Liver (tissue), 9 donors: ENCODE data around the gene EPHB2. TPM values are rescaled to one million over a fixed set of nuclear protein-coding genes. Genes with fewer than 3 reads are reported as not detected.

Experiments used
- DNase-seq: peaks from one replicate; pipeline ENCODE4 v3.0.0-alpha.2; 2017; ENCODE audit warnings: low spot score
- H3K27ac ChIP-seq, 2 donors: one replicate each; pipeline ENCODE4 v1.7.0; 2013; ENCODE audit warnings: inconsistent platforms in 2 of 2, low read length in 2 of 2, control low read depth in 1 of 2, low read depth in 1 of 2, mild to moderate bottlenecking in 1 of 2
- H3K27me3 ChIP-seq, 4 donors: one replicate each; pipeline versions ENCODE4 v1.6.1 to v1.7.0; 2013; ENCODE audit warnings: low read length in 3 of 4, inconsistent platforms in 1 of 4, mild to moderate bottlenecking in 1 of 4, moderate library complexity in 1 of 4; ENCODE audit not compliant: control insufficient read depth in 4 of 4, insufficient read depth in 4 of 4
- H3K36me3 ChIP-seq, 4 donors: one replicate each; pipeline versions ENCODE4 v1.6.1 to v1.7.0; 2013; ENCODE audit warnings: low read length in 3 of 4, mild to moderate bottlenecking in 3 of 4, low read depth in 1 of 4, moderate library complexity in 1 of 4; ENCODE audit not compliant: control insufficient read depth in 4 of 4, insufficient read depth in 3 of 4
- H3K4me1 ChIP-seq, 4 donors: one replicate each; pipeline versions ENCODE4 v1.6.1 to v1.7.0; 2013; ENCODE audit warnings: low read length in 3 of 4, mild to moderate bottlenecking in 3 of 4, moderate library complexity in 1 of 4; ENCODE audit not compliant: control insufficient read depth in 4 of 4, insufficient read depth in 4 of 4
- H3K4me3 ChIP-seq, 3 donors: one replicate each; pipeline versions ENCODE4 v1.6.1 to v1.7.0; 2013; ENCODE audit warnings: low read length in 3 of 3, control low read depth in 1 of 3, low read depth in 1 of 3, mild to moderate bottlenecking in 1 of 3
- H3K9ac ChIP-seq, 2 donors: one replicate each; pipeline ENCODE4 v1.7.0; 2013; ENCODE audit warnings: low read length in 2 of 2, mild to moderate bottlenecking in 2 of 2, moderate library complexity in 2 of 2, control low read depth in 1 of 2, low read depth in 1 of 2
- H3K9me3 ChIP-seq, 4 donors: one replicate each; pipeline versions ENCODE4 v1.6.1 to v1.7.0; 2013; ENCODE audit warnings: low read length in 3 of 4; ENCODE audit not compliant: control insufficient read depth in 4 of 4
- EGR1 ChIP-seq, 2 donors: IDR thresholded peaks; 2 replicates each; pipeline ENCODE4 v1.6.1; 2016 to 2018; ENCODE audit warnings: antibody characterized with exemption in 2 of 2, low read depth in 2 of 2
- FOXA1 ChIP-seq: IDR thresholded peaks from 2 replicates; pipeline ENCODE4 v1.6.1; 2016; ENCODE audit warnings: antibody characterized with exemption
- FOXA2 ChIP-seq: IDR thresholded peaks from 2 replicates; pipeline ENCODE4 v1.6.1; 2016; ENCODE audit warnings: antibody characterized with exemption
- GABPA ChIP-seq, 2 donors: IDR thresholded peaks in 1 of 2; conservative IDR thresholded peaks in 1 of 2; 2 replicates each; pipeline ENCODE4 v1.6.1; 2016; ENCODE audit warnings: antibody characterized with exemption in 2 of 2, mild to moderate bottlenecking in 1 of 2, moderate library complexity in 1 of 2
- HNF4A ChIP-seq, 2 donors: conservative IDR thresholded peaks; 2 replicates each; pipeline ENCODE4 v1.6.1; 2016; ENCODE audit warnings: antibody characterized with exemption in 2 of 2, mild to moderate bottlenecking in 2 of 2
- HNF4G ChIP-seq: IDR thresholded peaks from 2 replicates; pipeline ENCODE4 v1.6.1; 2016; ENCODE audit warnings: antibody characterized with exemption
- JUND ChIP-seq, 2 donors: IDR thresholded peaks; 2 replicates each; pipeline ENCODE4 v1.6.1; 2016; ENCODE audit warnings: antibody characterized with exemption in 2 of 2
- NR2F2 ChIP-seq: IDR thresholded peaks from 2 replicates; pipeline ENCODE4 v1.6.1; 2016; ENCODE audit warnings: antibody characterized with exemption
- RAD21 ChIP-seq, 2 donors: IDR thresholded peaks; 2 replicates each; pipeline ENCODE4 v1.6.1; 2016; ENCODE audit warnings: antibody characterized with exemption in 2 of 2, mild to moderate bottlenecking in 2 of 2
- RXRA ChIP-seq, 2 donors: IDR thresholded peaks; 2 replicates each; pipeline ENCODE4 v1.6.1; 2017 to 2018; ENCODE audit warnings: antibody characterized with exemption in 2 of 2, mild to moderate bottlenecking in 1 of 2
- SP1 ChIP-seq: IDR thresholded peaks from 2 replicates; pipeline ENCODE4 v1.6.1; 2018; ENCODE audit warnings: antibody characterized with exemption, mild to moderate bottlenecking
- TAF1 ChIP-seq: conservative IDR thresholded peaks from 2 replicates; pipeline ENCODE4 v1.6.1; 2016; ENCODE audit warnings: antibody characterized with exemption, mild to moderate bottlenecking
- YY1 ChIP-seq: IDR thresholded peaks from 2 replicates; pipeline ENCODE4 v1.6.1; 2016; ENCODE audit warnings: antibody characterized with exemption, mild to moderate bottlenecking
- WGBS: extraction: QIAGEN DNeasy Blood & Tissue Kit; methylation state at CpG from one replicate; pipeline ENCODE4 v1.1.7; 2013; 5-methylcytosine and 5-hydroxymethylcytosine counted together
- polyA plus RNA-seq, 2 donors: library from polyadenylated mRNA; stranded (reverse) in 1 of 2; unstranded in 1 of 2; fragments of 200-250 nt in 1 of 2; fragments of >200 nt in 1 of 2; fragmentation: Nextera tagmentation in 1 of 2; extraction: Ambion mirVana in 1 of 2; gene quantifications; one replicate each; pipeline versions ENCODE4 v1.2.1 to v1.2.3, GENCODE V29; 2013 to 2015
- total RNA-seq, 2 donors: library from RNA; depleted of rRNA; stranded (reverse); fragments of >200 nt; gene quantifications; one replicate each; pipeline ENCODE4 v1.2.3, GENCODE V29; 2014
- TF ChIP-seq, protein P1 (sequence below): IDR thresholded peaks from 2 replicates; pipeline ENCODE4 v1.6.1; 2016; ENCODE audit warnings: antibody characterized with exemption
- TF ChIP-seq, protein P2 (sequence below): IDR thresholded peaks from 2 replicates; pipeline ENCODE4 v1.6.1; 2016; ENCODE audit warnings: antibody characterized with exemption
- TF ChIP-seq, protein P3 (sequence below): IDR thresholded peaks from 2 replicates; pipeline ENCODE4 v1.6.1; 2016; ENCODE audit warnings: antibody characterized with exemption, mild to moderate bottlenecking
- TF ChIP-seq, protein P4 (sequence below): fragments of 150-350 bp; IDR thresholded peaks from 2 replicates; pipeline ENCODE4 v1.5.1; 2017; ENCODE audit warnings: improper control_type of control experiment, low read depth, low read length; ENCODE audit not compliant: missing input control
- TF ChIP-seq, protein P5 (sequence below): IDR thresholded peaks from 2 replicates; pipeline ENCODE4 v1.6.1; 2016; ENCODE audit warnings: antibody characterized with exemption
- donor health status: healthy.
- donor health status: healthy.
- donor health status: healthy.
- donor health status: healthy.
- donor health status: healthy.

EPHB2 gene
- total and polyA plus RNA-seq, 4 donors: 0.07 to 1.0 (median 0.38) TPM

DNA sequence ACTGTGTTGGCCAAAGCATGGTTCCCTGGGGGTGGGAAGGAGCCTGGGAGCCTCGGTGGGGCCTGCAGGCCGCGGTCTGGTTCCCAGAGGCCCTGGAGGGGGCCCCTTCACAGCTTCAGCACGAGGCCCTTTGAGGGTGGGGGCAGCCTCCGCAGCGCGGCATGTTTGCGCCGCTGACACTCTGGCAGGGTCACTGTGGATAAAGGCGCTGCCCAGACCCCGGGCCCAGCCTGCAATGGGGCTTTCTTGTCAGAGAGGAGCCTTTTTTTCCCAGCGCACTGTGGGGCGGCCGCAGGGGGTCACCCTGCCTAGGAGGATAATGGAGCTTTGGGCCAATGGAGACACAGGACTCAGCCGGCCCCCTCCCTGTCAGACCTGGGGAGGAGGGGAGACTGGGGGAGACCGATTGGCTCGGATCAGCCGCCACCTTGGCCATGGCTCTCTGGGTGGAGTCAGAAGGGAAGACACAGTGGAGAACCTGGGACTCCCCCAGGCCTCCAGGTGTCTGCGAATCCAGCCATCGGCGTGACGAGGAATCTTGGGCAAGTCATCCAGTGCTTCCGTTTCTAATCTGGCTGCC, 26.0 kb downstream of the EPHB2 start:
- no peaks in the 10 kb centered on the region for H3K36me3 ChIP-seq
- H3K27me3 ChIP-seq: no peaks in the 10 kb centered on the region
- H3K9me3 ChIP-seq: no peaks in the 10 kb centered on the region
- WGBS: 86% methylated on average over 23 of the region's 23 CpGs
- DNase-seq: no peak
- H3K4me1 ChIP-seq: no peaks in the 10 kb centered on the region
- H3K4me3 ChIP-seq: no peak overlapping the region
- no peak overlapping the region for H3K9ac ChIP-seq
- no peak for TF ChIP-seq SP1
- TF ChIP-seq FOXA1: no peak
- TF ChIP-seq, protein P1, sequence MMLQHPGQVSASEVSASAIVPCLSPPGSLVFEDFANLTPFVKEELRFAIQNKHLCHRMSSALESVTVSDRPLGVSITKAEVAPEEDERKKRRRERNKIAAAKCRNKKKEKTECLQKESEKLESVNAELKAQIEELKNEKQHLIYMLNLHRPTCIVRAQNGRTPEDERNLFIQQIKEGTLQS: no peak
- no peak for TF ChIP-seq RXRA (IDR thresholded peaks at IDR 0.05)
- TF ChIP-seq, protein P2, sequence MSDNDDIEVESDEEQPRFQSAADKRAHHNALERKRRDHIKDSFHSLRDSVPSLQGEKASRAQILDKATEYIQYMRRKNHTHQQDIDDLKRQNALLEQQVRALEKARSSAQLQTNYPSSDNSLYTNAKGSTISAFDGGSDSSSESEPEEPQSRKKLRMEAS: no peak
- TF ChIP-seq HNF4A (conservative IDR thresholded peaks at IDR 0.05): no peak
- no peak for TF ChIP-seq EGR1 (IDR thresholded peaks at IDR 0.05; ENCODE audit: low read depth in 2 of 2)
- no peak for TF ChIP-seq FOXA2
- TF ChIP-seq TAF1: no peak
- no peak for TF ChIP-seq RAD21 (IDR thresholded peaks at IDR 0.05)
- TF ChIP-seq, protein P3, sequence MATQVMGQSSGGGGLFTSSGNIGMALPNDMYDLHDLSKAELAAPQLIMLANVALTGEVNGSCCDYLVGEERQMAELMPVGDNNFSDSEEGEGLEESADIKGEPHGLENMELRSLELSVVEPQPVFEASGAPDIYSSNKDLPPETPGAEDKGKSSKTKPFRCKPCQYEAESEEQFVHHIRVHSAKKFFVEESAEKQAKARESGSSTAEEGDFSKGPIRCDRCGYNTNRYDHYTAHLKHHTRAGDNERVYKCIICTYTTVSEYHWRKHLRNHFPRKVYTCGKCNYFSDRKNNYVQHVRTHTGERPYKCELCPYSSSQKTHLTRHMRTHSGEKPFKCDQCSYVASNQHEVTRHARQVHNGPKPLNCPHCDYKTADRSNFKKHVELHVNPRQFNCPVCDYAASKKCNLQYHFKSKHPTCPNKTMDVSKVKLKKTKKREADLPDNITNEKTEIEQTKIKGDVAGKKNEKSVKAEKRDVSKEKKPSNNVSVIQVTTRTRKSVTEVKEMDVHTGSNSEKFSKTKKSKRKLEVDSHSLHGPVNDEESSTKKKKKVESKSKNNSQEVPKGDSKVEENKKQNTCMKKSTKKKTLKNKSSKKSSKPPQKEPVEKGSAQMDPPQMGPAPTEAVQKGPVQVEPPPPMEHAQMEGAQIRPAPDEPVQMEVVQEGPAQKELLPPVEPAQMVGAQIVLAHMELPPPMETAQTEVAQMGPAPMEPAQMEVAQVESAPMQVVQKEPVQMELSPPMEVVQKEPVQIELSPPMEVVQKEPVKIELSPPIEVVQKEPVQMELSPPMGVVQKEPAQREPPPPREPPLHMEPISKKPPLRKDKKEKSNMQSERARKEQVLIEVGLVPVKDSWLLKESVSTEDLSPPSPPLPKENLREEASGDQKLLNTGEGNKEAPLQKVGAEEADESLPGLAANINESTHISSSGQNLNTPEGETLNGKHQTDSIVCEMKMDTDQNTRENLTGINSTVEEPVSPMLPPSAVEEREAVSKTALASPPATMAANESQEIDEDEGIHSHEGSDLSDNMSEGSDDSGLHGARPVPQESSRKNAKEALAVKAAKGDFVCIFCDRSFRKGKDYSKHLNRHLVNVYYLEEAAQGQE: no peak
- TF ChIP-seq, protein P4, sequence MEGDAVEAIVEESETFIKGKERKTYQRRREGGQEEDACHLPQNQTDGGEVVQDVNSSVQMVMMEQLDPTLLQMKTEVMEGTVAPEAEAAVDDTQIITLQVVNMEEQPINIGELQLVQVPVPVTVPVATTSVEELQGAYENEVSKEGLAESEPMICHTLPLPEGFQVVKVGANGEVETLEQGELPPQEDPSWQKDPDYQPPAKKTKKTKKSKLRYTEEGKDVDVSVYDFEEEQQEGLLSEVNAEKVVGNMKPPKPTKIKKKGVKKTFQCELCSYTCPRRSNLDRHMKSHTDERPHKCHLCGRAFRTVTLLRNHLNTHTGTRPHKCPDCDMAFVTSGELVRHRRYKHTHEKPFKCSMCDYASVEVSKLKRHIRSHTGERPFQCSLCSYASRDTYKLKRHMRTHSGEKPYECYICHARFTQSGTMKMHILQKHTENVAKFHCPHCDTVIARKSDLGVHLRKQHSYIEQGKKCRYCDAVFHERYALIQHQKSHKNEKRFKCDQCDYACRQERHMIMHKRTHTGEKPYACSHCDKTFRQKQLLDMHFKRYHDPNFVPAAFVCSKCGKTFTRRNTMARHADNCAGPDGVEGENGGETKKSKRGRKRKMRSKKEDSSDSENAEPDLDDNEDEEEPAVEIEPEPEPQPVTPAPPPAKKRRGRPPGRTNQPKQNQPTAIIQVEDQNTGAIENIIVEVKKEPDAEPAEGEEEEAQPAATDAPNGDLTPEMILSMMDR: no peak
- no peak for TF ChIP-seq HNF4G
- TF ChIP-seq, protein P5, sequence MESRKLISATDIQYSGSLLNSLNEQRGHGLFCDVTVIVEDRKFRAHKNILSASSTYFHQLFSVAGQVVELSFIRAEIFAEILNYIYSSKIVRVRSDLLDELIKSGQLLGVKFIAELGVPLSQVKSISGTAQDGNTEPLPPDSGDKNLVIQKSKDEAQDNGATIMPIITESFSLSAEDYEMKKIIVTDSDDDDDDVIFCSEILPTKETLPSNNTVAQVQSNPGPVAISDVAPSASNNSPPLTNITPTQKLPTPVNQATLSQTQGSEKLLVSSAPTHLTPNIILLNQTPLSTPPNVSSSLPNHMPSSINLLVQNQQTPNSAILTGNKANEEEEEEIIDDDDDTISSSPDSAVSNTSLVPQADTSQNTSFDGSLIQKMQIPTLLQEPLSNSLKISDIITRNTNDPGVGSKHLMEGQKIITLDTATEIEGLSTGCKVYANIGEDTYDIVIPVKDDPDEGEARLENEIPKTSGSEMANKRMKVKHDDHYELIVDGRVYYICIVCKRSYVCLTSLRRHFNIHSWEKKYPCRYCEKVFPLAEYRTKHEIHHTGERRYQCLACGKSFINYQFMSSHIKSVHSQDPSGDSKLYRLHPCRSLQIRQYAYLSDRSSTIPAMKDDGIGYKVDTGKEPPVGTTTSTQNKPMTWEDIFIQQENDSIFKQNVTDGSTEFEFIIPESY: no peak
- TF ChIP-seq YY1: no peak
- no peak for TF ChIP-seq JUND (IDR thresholded peaks at IDR 0.05)
- no peak for TF ChIP-seq GABPA (IDR thresholded peaks at IDR 0.05 in 1 of 2, conservative IDR thresholded peaks at IDR 0.05 in 1 of 2)
- no peak for TF ChIP-seq NR2F2
- H3K27ac ChIP-seq: no peak overlapping the region
